Astrocyte of the hippocampus (primary cell): ENCODE measurements around the gene TINAGL1.
A peak's percentile ranks its signal among the peaks of the same experiment; 100 is the strongest.

Experiments used
- DNase-seq: peaks from one replicate; pipeline ENCODE4 v3.0.0; 2011; ENCODE audit warnings: low read depth, low spot score

The TINAGL1 gene

GRCh38 chr1:31576201-31576669, at the start of gene TINAGL1:
TSS of gene TINAGL1 (plus strand) at chr1:31576515. CDS start at chr1:31577149, 634 bp downstream.
- DNase-seq: no peak

DNA sequence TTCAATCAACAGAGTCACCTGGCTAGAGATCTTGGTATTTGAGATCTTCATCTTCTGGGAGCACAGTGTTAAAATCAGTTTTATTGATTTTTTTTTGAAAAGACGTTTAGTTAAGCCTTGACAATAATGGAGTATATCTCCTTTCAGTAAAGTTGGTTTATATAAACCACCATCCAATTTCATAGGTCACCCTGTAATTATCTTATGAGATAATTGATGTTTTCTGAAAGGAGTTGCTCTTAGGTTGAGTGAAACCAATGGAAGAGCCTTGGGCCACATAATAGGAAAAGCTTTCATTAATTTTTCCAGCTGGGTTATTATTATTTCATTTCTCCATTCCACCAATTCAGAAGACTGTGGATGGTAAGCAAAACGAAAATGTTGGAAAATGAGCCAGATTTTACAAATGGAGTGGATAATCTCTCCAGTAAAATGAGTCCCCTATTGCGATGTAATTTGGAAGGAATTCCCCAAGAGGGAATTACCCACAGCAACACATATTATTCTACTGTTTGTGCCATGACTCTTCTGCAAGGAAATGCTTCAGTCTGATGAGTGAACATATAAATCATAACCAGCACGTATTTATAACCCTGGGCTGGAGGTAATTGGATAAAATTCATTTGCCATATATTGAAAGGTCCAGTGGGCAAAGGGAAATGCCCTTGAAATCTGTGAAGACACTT, 46.2 kb upstream of the TINAGL1 start:
- no peak for DNase-seq

DNA sequence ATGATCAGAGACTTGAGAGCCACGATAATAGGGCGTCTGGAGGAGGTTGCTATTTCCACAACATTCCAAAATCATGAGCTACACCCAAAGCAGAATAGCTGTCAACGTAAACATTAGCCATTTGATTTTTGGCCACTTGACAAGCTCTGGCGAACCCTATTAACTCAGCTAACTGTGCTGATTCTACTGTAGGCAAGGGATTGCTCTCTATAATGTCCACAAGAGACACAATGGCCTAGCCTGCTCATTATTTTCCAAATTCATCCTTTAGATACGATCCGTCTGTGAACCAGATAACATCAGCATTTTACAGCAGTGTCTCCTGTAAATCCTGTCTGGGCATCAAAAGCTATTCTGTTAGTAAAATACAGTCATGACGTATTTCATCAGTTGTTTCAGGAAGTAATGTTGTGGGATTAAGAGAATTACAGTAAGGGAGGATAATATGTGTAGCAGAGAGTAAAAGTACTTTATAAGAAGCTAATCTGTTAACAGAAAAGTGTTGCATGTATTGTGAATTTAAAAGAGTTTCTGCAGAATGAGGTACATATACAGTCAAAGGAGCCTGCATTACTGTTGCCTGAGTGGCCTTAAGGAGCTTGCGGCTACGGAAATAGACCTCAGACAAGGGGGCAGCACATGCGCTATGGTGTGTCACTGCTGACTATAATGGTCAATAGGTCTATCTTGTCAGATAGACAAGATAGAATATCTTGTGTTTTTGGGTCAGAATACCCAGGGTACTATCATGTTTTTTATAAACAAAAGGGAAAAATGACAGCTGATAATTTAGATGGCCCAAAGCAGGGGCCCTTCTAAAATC, 44.9 kb upstream of the TINAGL1 start:
- peak; percentile 82 for DNase-seq

DNA sequence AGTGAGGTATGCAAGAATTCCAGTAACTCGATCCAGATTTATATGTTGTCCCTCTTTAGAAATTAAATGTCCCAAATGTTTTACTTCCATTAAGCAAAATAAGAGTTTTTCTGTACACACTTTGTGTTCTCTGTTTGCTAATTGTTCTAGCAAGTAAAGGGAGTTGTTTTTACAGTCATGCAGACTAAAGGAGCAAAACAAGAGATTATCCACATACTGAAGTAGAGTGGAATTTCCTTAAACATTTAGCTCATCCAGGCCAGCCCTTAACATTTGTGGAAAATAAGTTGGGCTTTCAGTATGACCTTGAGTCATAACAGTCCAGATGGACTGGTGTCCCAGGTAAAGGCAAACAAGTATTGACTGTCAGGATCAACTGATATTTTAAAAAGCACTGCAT, 44.1 kb upstream of the TINAGL1 start:
- no peak for DNase-seq

GRCh38 chr1:31535561-31535960, 40.8 kb upstream of the TINAGL1 start:
- DNase-seq: no peak

DNA sequence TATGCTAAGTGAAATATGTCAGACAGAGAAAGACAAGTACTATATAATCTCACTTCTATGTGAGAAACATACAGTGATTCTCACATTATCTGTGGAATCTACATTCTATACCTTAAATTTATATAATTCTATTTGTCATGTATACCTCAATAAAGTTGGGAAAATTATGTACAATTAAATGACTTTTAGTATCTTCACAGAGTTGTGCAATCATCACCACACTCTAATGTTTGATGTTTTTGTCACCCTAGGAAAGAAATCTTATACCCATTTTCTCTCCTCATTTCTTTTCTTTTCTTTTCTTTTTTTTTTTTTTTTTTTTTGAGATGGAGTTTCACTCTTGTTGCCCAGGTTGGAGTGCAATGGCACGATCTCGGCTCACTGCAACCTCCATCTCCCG, 37.0 kb upstream of the TINAGL1 start:
- no peak for DNase-seq

DNA sequence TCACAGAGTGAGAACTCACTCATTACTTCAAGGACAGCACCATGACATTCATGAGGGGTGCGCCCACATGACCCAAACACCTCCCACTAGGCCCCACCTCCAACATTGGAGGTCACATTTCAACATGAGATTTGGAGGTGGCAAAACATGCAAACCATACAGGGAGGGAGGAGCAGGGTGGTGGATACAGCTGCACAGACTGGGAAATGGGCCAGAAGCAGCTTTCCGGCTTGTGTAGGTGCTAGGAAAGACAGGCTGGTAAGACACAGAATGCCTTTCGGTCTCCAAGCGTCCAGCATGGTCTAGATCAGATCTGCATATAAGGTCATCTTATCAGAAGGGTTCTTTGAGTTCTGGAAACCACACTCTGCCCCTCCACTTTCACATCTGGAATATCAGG, 35.1 kb upstream of the TINAGL1 start:
- no peak for DNase-seq

- no peak for DNase-seq
Measured at GRCh38 chr1:31545927-31546540, 30.3 kb upstream of the TINAGL1 start.

- DNase-seq: peak; percentile 7
Measured at GRCh38 chr1:31548534-31548906, 27.8 kb upstream of the TINAGL1 start.

- DNase-seq: peak; percentile 95
Measured at GRCh38 chr1:31548907-31549808, 27.2 kb upstream of the TINAGL1 start.

DNA sequence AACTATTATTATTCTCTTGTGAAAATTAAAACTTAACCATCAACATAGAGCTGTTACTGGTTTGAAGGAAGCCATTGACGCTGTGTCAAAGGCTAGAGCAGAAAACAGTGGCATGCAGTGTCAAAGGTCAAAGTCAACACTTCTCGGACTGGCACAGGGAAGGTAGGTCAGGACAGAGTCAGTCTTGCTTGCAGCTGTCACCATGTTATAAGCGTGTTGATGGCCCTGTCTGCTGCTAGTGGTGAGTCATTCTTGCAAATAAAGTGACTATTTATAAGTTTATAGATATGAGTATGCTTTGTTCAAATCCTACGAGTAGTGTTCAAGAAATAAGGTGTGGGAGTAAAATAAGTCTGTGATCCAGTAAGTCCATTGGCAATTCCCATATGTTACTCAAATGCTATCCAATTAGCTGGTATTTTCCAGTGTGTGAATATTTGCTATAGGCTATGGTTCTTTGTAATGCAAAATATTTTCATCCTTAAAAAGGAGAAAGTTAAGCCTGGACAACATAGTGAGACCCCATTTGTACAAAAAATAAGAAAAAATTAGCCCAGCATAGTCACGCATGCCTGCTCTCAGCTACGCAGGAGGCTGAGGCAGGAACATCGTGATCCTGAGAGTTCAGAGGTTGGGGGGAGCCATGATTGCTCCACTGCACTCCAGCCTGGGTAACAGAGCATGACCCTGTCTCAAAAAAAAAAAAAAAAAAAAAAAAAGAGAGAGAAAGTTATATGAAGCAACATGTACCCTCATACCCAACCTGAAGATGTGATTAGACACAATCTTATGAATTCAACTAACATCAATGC, 26.3 kb upstream of the TINAGL1 start:
- no peak for DNase-seq

DNA sequence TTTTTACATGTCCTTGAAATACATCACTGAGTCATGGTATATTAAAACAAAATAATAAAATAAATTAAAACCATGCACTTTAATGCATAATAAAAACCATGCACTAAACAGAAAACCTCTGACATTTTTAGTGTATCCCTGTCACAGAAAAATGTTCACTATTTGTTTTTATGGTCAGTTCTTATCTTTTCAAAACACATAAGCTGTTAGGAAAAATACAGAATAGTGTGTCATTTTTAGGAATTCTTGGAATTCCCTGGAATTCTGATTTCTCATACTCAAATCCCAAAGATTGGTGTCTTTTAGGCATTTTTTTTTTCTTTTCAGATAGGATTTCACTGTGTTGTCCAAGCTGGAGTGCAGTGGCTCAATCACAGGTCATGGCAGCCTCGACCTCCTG, 25.1 kb upstream of the TINAGL1 start:
- peak; percentile 26 for DNase-seq

- no peak for DNase-seq
Measured at GRCh38 chr1:31552489-31552888, 23.8 kb upstream of the TINAGL1 start.

GRCh38 chr1:31556481-31557006, 19.8 kb upstream of the TINAGL1 start:
- DNase-seq: no peak

DNA sequence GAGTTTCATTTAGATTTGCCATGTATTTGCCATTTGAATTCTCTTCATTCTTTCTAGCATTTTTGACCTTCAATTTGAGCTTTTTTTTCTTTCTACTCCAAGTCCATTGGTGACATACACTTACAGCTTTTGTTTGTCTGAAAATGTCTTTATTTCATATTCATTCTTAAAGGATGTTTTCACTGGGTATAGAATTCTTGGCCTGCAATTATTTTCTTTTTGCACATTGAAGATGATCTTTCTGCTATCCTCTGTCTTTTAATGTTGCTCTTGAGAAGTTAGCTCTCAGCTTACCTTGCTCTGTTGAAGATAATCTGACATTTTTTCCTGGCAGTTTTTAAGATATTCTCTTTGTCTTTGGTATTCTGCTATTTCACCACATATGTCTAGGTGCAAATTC, 16.6 kb upstream of the TINAGL1 start:
- no peak for DNase-seq

- DNase-seq: no peak
Measured at GRCh38 chr1:31560394-31560793, 15.9 kb upstream of the TINAGL1 start.

DNA sequence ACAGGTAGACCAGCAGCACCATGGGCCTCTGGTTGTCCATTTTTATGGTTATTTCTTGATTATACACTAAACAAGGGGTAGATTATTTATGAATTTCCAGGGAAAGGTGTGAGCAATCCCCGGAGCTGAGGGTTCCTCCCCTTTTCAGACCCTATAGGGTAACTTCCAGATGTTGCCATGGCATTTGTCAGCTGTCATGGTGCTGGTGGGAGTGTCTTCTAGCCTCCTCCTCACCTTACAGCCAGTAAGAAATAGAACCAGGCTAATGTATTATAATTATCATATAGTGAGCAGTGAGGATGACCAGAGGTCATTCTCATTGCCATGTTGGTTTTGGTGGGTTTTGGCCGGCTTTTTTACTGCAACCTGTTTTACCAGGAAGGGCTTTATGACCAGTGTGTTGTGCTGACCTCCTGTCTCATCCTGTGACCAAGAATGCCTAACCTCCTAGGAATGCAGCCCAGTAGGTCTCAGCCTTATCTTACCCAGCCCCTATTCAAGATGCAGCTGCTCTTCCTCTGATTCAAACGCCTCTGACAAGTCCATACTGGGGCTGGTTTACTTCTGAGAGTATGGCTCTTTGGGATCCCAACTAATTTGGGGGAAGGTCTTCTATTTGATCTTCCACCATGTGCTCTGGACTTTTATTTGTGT, 13.5 kb upstream of the TINAGL1 start:
- DNase-seq: no peak

DNA sequence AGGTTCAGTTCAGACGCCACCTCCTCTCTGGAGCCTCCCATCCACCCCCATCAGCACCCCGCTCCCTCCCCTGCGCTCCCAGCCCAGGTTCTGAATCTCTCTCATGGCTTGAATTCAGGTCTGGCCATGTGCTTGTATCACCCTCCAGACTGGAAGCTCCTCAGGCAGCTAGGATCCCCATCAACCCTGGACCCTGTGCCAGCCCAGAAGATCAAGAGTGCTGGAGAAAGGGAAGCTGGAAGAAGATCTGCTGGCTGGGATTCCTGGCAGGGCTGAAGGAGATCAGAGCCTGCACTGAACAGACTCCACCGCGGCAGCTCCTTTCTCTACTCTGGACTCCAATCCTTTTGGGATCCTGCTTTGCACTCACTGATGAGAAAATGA, 11.7 kb upstream of the TINAGL1 start:
- no peak for DNase-seq

DNA sequence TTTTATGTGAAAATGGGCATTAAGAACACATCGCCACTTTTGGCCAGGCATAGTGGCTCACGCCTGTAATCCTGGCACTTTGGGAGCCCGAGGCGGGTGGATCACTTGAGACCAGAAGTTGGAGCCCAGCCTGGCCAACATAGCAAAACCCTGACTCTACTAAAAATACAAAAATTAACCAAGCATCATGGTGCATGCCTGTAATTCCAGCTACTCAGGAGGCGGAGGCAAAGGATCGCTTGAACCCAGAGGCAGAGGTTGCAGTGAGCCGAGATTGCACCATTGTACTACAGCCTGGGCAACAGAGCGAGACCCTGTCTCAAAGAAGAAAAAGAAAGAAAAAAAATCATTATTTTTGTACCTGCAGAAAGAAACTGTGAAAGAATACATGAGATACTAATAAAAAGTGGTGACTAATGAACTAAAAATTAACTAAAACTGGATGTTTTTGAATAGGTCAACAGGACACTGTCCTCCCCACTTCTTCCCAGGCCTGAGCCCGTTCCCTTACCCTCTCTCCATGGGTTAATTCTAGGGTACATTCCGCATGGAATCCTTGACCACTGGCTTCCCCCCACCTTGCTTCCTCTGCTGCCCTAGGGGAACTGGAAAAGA, 8.3 kb upstream of the TINAGL1 start:
- DNase-seq: no peak
